HEK293T (cell line): ENCODE data around the gene CCDC97.

ENCODE experiments used
- BHLHE40 ChIP-seq: fragments of 450-650 bp; IDR thresholded peaks from 2 replicates; pipeline ENCODE4 v1.6.1; 2016; ENCODE audit warnings: mild to moderate bottlenecking, moderate library complexity, borderline replicate concordance
- CTBP1 ChIP-seq: fragments of 450-650 bp; IDR thresholded peaks from 2 replicates; pipeline ENCODE4 v1.6.1; 2016; ENCODE audit warnings: borderline replicate concordance
- FOXA1 ChIP-seq: fragments of 450-650 bp; IDR thresholded peaks from 2 replicates; pipeline ENCODE4 v1.6.1; 2016; ENCODE audit warnings: mild to moderate bottlenecking
- FOXM1 ChIP-seq: fragments of 450-650 bp; IDR thresholded peaks from 2 replicates; pipeline ENCODE4 v1.6.1; 2017; ENCODE audit warnings: mild to moderate bottlenecking, borderline replicate concordance
- HDGF ChIP-seq: fragments of 450-650 bp; IDR thresholded peaks from 2 replicates; pipeline ENCODE4 v1.6.1; 2017; ENCODE audit warnings: antibody characterized with exemption, borderline replicate concordance
- LEF1 ChIP-seq: fragments of 450-650 bp; IDR thresholded peaks from 2 replicates; pipeline ENCODE4 v1.6.1; 2017; ENCODE audit warnings: mild to moderate bottlenecking, borderline replicate concordance
- PKNOX1 ChIP-seq: fragments of 450-650 bp; IDR thresholded peaks from 2 replicates; pipeline ENCODE4 v1.6.1; 2016
- SP1 ChIP-seq: fragments of 450-650 bp; IDR thresholded peaks from 2 replicates; pipeline ENCODE4 v1.6.1; 2017

- TF ChIP-seq SP1 (no peak), PKNOX1 (no peak), CTBP1 (no peak), HDGF (no peak), FOXA1 (no peak), FOXM1 (no peak), LEF1 (no peak), BHLHE40 (no peak)
Observed at GRCh38 chr19:41321204-41321599, 11.2 kb downstream of the CCDC97 start.
